ENCODE results near the gene MRPL19. TPM values are rescaled to one million over a fixed set of nuclear protein-coding genes. Genes with fewer than 3 reads are reported as not detected.
"Not testable (repeated sequence)": the region's sequence is repeated elsewhere in the genome, so short reads cannot be mapped to it uniquely, and the experiment has no call there.

The MRPL19 gene
- polyA plus RNA-seq, 1 donor (not counting 4 experiments of a cell fraction or from before 2014, with no cell fraction given), result 84.0 TPM

DNA sequence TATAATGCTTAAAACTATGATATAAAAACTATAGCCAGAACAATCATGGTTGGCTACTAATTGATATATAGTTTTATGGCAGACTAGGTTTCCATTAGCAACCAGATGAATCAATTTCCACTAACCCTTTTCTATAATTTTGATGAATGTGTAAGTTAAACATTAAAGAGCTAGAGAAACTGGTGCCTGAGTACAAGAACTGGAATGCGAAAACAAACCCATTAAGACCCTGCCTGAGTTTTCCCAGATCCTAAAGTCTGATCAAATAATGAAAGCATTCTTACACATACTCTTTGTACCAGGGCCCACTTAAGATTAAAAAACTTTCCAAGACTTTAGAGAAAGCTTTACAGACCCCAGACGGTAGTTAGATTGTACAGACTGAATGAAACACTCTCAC lies 21.3 kb downstream of the MRPL19 start:
- Histone ChIP-seq H3K9me1 (ENCODE audit: control insufficient read depth, extremely low read depth, insufficient read depth, low read length) (no peaks in the 10 kb centered on the region), H3K4me3 (ENCODE audit: control insufficient read depth in 2 of 3, extremely low read depth in 1 of 3, insufficient read depth in 2 of 3, low read depth in 1 of 3, low read length in 3 of 3) (no peak overlapping the region), H3K36me3 (ENCODE audit: control insufficient read depth in 2 of 2, extremely low read depth in 1 of 2, insufficient read depth in 2 of 2, low read length in 2 of 2) (peaks cover 3 to 4% of the 10 kb centered on the region in 2 experiments), H3K4me1 (ENCODE audit: control insufficient read depth, extremely low read depth, insufficient read depth, low read length) (no peaks in the 10 kb centered on the region), H3K4me2 (ENCODE audit: control insufficient read depth, extremely low read depth, insufficient read depth, low read depth, low read length) (no peak overlapping the region), H3K9ac (ENCODE audit: control insufficient read depth, extremely low read depth, insufficient read depth, low read length) (no peak overlapping the region), H2AFZ (ENCODE audit: control insufficient read depth, low read length) (no peak overlapping the region), H3K27me3 (ENCODE audit: control insufficient read depth, extremely low read depth, insufficient read depth, low read length) (no peaks in the 10 kb centered on the region), H3K9me3 (ENCODE audit: control insufficient read depth, low read depth, low read length) (no peaks in the 10 kb centered on the region), H4K20me1 (ENCODE audit: control insufficient read depth, extremely low read depth, insufficient read depth, low read length) (no peaks in the 10 kb centered on the region), H3K27ac (ENCODE audit: control insufficient read depth, insufficient read depth, low read length) (no peak overlapping the region), H3K79me2 (ENCODE audit: control insufficient read depth, insufficient read depth, low read length) (no peaks in the 10 kb centered on the region)
- dilution Hi-C loops (cut with MboI; ENCODE audit: extremely low pct_ligation_motif_present, low sequenced_read_pairs), result no loop called here
- FAIRE-seq (no peak), DNase-seq (ENCODE audit: low read depth, low spot score) (no peak)
- TF ChIP-seq EZH2 (IDR thresholded peaks at IDR 0.05; ENCODE audit: low read length), result no peak
- TF ChIP-seq, protein P1, sequence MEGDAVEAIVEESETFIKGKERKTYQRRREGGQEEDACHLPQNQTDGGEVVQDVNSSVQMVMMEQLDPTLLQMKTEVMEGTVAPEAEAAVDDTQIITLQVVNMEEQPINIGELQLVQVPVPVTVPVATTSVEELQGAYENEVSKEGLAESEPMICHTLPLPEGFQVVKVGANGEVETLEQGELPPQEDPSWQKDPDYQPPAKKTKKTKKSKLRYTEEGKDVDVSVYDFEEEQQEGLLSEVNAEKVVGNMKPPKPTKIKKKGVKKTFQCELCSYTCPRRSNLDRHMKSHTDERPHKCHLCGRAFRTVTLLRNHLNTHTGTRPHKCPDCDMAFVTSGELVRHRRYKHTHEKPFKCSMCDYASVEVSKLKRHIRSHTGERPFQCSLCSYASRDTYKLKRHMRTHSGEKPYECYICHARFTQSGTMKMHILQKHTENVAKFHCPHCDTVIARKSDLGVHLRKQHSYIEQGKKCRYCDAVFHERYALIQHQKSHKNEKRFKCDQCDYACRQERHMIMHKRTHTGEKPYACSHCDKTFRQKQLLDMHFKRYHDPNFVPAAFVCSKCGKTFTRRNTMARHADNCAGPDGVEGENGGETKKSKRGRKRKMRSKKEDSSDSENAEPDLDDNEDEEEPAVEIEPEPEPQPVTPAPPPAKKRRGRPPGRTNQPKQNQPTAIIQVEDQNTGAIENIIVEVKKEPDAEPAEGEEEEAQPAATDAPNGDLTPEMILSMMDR (optimal IDR thresholded peaks at IDR 0.05 in 1 of 3, IDR thresholded peaks at IDR 0.05 in 1 of 3, conservative IDR thresholded peaks at IDR 0.05 in 1 of 3; ENCODE audit: extremely low read depth in 1 of 3, insufficient read depth in 2 of 3, low read length in 3 of 3), result no peak

DNA sequence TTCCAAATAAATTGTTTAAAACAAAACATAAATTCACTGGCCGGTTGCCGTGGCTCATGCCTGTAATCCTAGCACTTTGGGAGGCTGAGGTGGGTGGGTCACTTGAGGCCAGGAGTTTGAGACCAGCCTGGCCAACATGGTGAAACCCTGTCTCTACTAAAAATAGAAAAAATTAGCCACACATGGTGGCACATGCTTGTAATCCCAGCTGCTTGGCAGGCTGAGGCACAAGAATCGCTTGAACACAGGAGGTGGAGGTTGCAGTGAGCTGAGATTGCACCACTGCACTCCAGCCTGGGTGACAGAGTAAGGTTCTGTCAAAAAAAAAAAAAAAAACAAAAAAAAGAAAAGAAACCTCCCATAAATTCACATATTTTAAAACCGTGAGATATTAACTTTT lies 28.8 kb downstream of the MRPL19 start:
- FAIRE-seq; H3K36me3 ChIP-seq (ENCODE audit: control insufficient read depth in 2 of 2, extremely low read depth in 1 of 2, insufficient read depth in 2 of 2, low read length in 2 of 2); H3K79me2 ChIP-seq (ENCODE audit: control insufficient read depth, insufficient read depth, low read length); H3K27ac ChIP-seq (ENCODE audit: control insufficient read depth, insufficient read depth, low read length); H3K4me2 ChIP-seq (ENCODE audit: control insufficient read depth, extremely low read depth, insufficient read depth, low read depth, low read length); dilution Hi-C loops (cut with MboI; ENCODE audit: extremely low pct_ligation_motif_present, low sequenced_read_pairs); H3K27me3 ChIP-seq (ENCODE audit: control insufficient read depth, extremely low read depth, insufficient read depth, low read length); DNase-seq (ENCODE audit: low read depth, low spot score); H3K4me3 ChIP-seq (ENCODE audit: control insufficient read depth in 2 of 3, extremely low read depth in 1 of 3, insufficient read depth in 2 of 3, low read depth in 1 of 3, low read length in 3 of 3); H3K9me3 ChIP-seq (ENCODE audit: control insufficient read depth, low read depth, low read length); H3K4me1 ChIP-seq (ENCODE audit: control insufficient read depth, extremely low read depth, insufficient read depth, low read length); H2AFZ ChIP-seq (ENCODE audit: control insufficient read depth, low read length); H3K9ac ChIP-seq (ENCODE audit: control insufficient read depth, extremely low read depth, insufficient read depth, low read length); H4K20me1 ChIP-seq (ENCODE audit: control insufficient read depth, extremely low read depth, insufficient read depth, low read length); H3K9me1 ChIP-seq (ENCODE audit: control insufficient read depth, extremely low read depth, insufficient read depth, low read length): not testable (repeated sequence)

DNA sequence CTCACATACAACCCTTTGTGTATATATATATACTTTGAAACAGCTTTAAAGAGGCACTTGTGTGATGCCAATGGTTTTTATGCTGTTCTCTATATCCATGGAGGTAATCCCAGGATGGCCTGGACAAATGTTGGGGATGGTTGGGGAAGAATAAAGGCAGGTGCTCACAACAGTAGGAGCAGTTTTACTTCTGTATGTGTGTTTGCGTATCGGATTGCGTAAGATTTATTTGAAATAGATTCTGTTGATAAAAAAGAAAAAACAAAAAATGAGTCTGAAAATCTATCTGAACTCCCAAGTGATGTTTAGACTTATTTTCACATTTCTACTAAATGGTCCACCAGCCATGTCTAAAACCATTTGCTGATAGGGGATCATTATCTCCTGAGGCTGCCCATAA lies 29.3 kb downstream of the MRPL19 start:
- H3K9me3 ChIP-seq (ENCODE audit: control insufficient read depth, low read depth, low read length), result no peaks in the 10 kb centered on the region
- dilution Hi-C loops (cut with MboI; ENCODE audit: extremely low pct_ligation_motif_present, low sequenced_read_pairs), result no loop called here
- H3K79me2 ChIP-seq (ENCODE audit: control insufficient read depth, insufficient read depth, low read length), result no peaks in the 10 kb centered on the region
- no peaks in the 10 kb centered on the region for H3K4me1 ChIP-seq (ENCODE audit: control insufficient read depth, extremely low read depth, insufficient read depth, low read length)
- no peak overlapping the region for H3K4me3 ChIP-seq (ENCODE audit: control insufficient read depth in 2 of 3, extremely low read depth in 1 of 3, insufficient read depth in 2 of 3, low read depth in 1 of 3, low read length in 3 of 3)
- FAIRE-seq (no peak), DNase-seq (ENCODE audit: low read depth, low spot score) (no peak)
- no peak overlapping the region for H2AFZ ChIP-seq (ENCODE audit: control insufficient read depth, low read length)
- peaks cover 0 to 3% of the 10 kb centered on the region in 2 experiments for H3K36me3 ChIP-seq (ENCODE audit: control insufficient read depth in 2 of 2, extremely low read depth in 1 of 2, insufficient read depth in 2 of 2, low read length in 2 of 2)
- TF ChIP-seq, protein P1 (optimal IDR thresholded peaks at IDR 0.05 in 1 of 3, IDR thresholded peaks at IDR 0.05 in 1 of 3, conservative IDR thresholded peaks at IDR 0.05 in 1 of 3; ENCODE audit: extremely low read depth in 1 of 3, insufficient read depth in 2 of 3, low read length in 3 of 3), result no peak
- no peak for TF ChIP-seq EZH2 (IDR thresholded peaks at IDR 0.05; ENCODE audit: low read length)
- H3K9me1 ChIP-seq (ENCODE audit: control insufficient read depth, extremely low read depth, insufficient read depth, low read length), result no peaks in the 10 kb centered on the region
- no peak overlapping the region for H3K9ac ChIP-seq (ENCODE audit: control insufficient read depth, extremely low read depth, insufficient read depth, low read length)
- no peak overlapping the region for H3K27ac ChIP-seq (ENCODE audit: control insufficient read depth, insufficient read depth, low read length)
- no peaks in the 10 kb centered on the region for H3K27me3 ChIP-seq (ENCODE audit: control insufficient read depth, extremely low read depth, insufficient read depth, low read length)
- H3K4me2 ChIP-seq (ENCODE audit: control insufficient read depth, extremely low read depth, insufficient read depth, low read depth, low read length), result no peak overlapping the region
- no peaks in the 10 kb centered on the region for H4K20me1 ChIP-seq (ENCODE audit: control insufficient read depth, extremely low read depth, insufficient read depth, low read length)
